ENCODE data around the gene TSPAN6.

The TSPAN6 gene

DNA sequence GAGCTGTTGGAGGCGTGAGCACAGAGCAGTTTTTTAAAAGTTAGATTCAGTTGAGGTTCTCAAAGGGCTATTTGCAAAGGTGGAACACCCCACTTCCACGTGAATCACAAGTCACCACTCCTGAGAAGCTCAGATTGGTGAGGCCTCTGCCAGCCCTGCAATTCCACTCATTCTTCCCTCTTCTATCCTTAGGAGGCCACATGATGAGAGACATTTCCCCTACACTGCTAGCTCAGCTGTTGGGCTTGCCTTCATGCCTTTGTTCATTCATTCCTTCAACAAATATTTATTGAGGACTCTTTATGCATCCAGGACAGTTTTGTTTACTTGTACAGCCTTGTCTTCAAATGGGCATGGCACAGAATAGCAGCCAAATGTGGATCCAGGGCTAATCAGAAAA lies 11.1 kb upstream of the TSPAN6 start:
- no peak for DNase-seq (ENCODE audit: low read depth)

- peak; percentile 60 for DNase-seq (ENCODE audit: low read depth)
Measured at GRCh38 chrX:100647095-100647494, 10.5 kb upstream of the TSPAN6 start.

GRCh38 chrX:100645106-100645505 lies 8.5 kb upstream of the TSPAN6 start:
- no peak for DNase-seq (ENCODE audit: low read depth)

GRCh38 chrX:100643956-100644860 lies 7.6 kb upstream of the TSPAN6 start, which contains the start of gene SRPX2:
SRPX2 (plus strand) TSS chrX:100644199; CDS start chrX:100646323, 2,124 bp downstream.
- DNase-seq (ENCODE audit: low read depth) = peak; percentile 92

GRCh38 chrX:100643212-100643611 lies 6.6 kb upstream of the TSPAN6 start:
- DNase-seq (ENCODE audit: low read depth) = no peak

- DNase-seq (ENCODE audit: low read depth) = no peak
Measured at GRCh38 chrX:100642290-100642689, 5.7 kb upstream of the TSPAN6 start.

- no peak for DNase-seq (ENCODE audit: low read depth)
Measured at GRCh38 chrX:100635989-100636320, 651 bp downstream of the TSPAN6 start.

DNA sequence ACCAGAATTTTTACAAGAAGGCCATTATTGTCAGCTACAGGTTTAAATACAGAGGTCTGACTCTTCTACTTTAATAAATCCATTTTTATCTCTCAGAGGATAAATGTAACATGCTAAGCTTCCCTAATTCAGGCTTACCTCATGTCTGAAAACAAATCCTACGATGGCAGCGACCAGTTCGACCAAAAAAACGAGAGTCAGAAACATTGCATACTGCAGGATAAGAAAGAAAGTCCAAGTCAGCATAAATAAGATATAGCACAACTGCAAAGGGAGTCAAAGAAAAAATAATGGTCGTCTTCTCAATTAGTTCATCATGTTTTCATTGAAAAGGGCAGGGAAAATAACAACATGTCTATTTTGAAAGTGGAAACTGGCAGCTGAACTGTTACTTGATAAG lies 1.6 kb downstream of the TSPAN6 start:
- DNase-seq (ENCODE audit: low read depth) = no peak

DNA sequence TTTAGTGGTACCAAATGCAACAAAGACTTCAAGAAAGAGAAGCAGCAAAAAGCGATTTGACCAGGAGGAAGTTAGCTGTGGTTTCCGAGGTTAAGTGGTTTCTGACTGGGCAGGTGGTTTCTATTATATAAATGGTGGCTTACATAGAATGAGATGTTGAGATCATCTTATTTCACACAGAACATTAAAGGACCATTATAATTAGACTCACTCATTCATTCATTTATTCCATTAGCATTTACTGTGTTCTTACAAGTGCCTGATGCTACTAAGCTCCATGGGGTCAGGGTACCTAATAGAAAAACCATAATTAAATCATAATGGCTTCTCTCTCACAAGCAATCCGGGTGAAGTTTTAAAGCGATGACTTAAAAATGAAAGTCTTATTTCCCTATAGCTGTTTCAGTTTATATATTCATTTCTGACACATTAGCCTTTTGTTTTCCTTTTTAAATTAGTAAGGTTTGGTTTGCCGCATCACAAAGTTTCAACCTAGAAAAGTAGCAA lies 10.6 kb downstream of the TSPAN6 start:
- DNase-seq (ENCODE audit: low read depth) = no peak

- no peak for DNase-seq (ENCODE audit: low read depth)
Measured at GRCh38 chrX:100623001-100623400, 13.6 kb downstream of the TSPAN6 start.

- peak; percentile 74 for DNase-seq (ENCODE audit: low read depth)
Measured at GRCh38 chrX:100615005-100615404, 21.6 kb downstream of the TSPAN6 start.

- no peak for DNase-seq (ENCODE audit: low read depth)
Measured at GRCh38 chrX:100611951-100612350, 24.7 kb downstream of the TSPAN6 start.

DNA sequence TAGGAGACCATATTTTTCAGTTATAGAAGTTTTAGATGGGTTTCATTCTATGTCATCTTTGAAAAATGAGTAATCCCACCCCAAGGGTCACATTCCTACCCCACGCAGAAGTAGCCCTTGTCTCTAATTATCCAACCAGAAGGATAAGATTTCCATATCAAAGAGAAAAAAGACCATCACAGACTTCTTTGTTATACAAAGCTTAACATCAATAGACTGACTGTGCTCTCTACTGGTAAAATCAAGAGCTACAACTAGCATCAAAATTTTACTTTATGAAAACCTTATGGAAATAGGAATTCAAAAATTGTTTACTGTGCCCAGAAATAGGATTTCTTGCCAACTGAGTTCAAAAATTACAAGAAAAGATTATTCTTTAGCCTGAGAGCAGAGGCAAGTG lies 27.0 kb downstream of the TSPAN6 start:
- peak; percentile 1 for DNase-seq (ENCODE audit: low read depth)

DNA sequence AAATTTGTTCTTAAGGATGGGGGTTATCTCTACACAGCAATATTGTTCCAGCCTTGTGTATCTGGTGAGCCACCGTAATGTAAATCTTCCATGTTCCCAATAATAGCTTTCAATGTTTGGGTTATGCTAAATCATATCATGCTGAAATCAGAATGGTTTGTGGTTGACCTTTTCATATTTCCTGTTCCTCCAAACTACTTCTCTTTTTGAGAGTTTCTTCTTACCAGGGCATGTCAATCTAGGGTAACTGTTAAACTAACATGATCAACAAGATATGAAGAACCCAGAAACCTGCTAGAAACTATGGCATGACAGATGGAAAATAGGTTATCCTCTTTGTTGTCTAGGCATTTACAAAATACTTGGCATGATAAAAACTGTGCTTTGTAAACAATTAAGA lies 29.9 kb downstream of the TSPAN6 start:
- no peak for DNase-seq (ENCODE audit: low read depth)

- DNase-seq (ENCODE audit: low read depth) = no peak
Measured at GRCh38 chrX:100600758-100601157, 35.8 kb downstream of the TSPAN6 start.

GRCh38 chrX:100600340-100600739 lies 36.3 kb downstream of the TSPAN6 start:
- DNase-seq (ENCODE audit: low read depth) = no peak

DNA sequence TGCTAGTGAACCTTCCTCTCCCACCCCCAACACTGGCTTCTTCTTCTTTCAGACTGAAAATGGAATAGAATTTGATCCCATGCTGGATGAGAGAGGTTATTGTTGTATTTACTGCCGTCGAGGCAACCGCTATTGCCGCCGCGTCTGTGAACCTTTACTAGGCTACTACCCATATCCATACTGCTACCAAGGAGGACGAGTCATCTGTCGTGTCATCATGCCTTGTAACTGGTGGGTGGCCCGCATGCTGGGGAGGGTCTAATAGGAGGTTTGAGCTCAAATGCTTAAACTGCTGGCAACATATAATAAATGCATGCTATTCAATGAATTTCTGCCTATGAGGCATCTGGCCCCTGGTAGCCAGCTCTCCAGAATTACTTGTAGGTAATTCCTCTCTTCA lies 37.1 kb downstream of the TSPAN6 start:
- no peak for DNase-seq (ENCODE audit: low read depth)

DNA sequence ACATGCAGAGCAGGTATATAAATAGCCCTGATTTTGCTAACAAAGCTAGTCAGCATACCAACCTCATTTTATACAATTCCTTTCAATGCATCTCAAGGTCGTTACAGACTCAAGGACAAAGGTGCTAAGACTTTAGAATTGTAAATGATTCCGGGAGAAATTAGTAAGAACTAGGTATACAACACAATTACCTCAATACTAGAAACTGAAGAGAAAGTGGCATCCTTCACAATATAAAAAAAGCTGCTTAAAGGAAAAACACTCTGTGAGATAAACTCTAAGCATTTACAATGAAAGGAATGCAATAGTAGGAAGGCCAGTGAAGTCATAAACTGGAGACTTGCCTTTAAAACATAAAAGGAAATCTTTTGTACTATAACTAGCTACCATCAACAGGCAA lies 40.0 kb downstream of the TSPAN6 start:
- DNase-seq (ENCODE audit: low read depth) = no peak

GRCh38 chrX:100593581-100593980 lies 43.0 kb downstream of the TSPAN6 start:
- no peak for DNase-seq (ENCODE audit: low read depth)

DNA sequence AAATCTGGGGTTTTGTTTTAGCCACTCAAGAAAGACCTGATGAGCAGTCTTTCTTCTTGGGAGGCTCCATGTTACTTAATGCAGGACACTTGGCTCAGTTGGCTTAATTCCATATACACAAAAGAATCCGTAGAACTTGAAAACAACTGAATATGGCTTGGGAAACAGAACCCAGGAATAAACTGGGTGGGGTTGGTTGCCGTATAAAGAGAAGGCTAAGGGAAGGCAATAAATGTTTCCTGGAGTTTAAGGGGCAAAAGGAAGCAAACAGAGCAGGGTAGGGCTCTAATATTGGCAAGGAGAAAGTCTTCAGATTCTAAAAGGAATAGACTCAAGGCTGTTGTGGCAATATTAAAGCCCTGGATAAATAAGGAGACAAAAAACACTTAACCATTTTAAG lies 43.5 kb downstream of the TSPAN6 start:
- no peak for DNase-seq (ENCODE audit: low read depth)

DNA sequence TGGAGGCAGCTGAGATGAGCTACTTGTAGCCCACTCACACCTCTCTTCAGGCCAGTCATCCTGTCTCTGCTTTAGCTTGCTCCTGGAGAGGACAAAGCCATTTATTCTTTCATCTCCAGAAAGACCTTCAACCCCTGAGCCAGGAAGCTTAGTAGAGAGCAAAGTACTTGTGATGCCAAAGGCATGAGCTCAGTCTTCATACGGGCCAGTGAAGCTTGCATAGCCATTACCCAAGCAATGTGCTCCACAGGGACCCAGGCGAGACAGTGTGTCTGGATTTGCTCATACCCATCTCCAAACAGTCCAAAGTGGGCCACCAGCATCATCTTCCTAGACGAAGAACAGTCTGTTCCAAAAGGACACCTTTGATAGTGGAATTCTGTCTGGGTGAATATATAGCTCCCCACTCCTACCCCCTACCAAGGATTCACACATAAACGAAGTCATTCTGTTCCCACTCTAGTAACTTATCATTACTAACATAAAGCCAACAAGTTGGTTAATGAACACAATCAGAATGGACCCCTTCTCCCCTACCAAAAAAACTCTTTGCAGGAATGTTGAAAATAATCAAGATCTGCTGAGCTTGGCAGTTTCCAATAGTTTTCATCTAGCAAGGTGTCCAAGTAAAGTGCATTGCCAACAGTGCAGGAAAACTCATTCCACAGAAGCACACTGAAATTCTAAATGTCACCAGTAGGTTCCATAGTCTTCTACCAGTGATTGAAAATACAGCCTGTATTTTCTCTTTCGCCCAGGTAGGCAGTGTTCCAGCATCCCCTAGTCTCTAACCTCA lies 45.2 kb downstream of the TSPAN6 start:
- DNase-seq (ENCODE audit: low read depth) = no peak

- no peak for DNase-seq (ENCODE audit: low read depth)
Measured at GRCh38 chrX:100587861-100588260, 48.7 kb downstream of the TSPAN6 start.

DNA sequence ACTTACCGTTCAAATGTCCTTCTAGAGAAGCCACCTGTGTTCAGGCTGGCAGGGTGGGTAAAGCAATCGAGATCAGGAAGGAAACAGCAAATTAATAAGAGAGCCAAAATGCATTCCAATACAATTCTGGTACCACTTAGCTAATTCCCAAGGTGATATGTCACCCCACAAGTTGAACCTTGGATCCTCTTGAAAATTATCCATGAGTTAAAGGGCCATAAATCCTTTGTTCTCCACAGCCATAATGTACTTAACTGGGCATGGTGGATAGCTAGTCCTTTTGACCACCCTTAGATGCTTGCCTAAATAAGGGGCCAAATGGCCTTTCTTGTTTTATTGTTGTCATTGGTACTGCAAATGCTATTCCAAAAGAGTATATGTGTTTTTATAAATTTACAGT lies 49.9 kb downstream of the TSPAN6 start:
- DNase-seq (ENCODE audit: low read depth) = no peak
